A549 treated with ZK216348 at 1 μM for 4 hours (cell line): ENCODE data around the gene PATE4. TPM values are rescaled to one million over a fixed set of nuclear protein-coding genes. Genes with fewer than 3 reads are reported as not detected.

Experiments
- total RNA-seq: library from RNA; stranded (reverse); fragments of 200-300 nt; extraction: Qiagen RNA extraction; gene quantifications from 5 replicates; pipeline ENCODE4 v1.2.3, GENCODE V29; 2022; ENCODE audit warnings: low read depth

PATE4 gene
- not detected in 5 replicates for total RNA-seq

GRCh38 chr11:125833016-125833415 is at the start of gene PATE4:
TSS of gene PATE4 (plus strand) at chr11:125833316. CDS start at chr11:125833360, 44 bp downstream.

DNA sequence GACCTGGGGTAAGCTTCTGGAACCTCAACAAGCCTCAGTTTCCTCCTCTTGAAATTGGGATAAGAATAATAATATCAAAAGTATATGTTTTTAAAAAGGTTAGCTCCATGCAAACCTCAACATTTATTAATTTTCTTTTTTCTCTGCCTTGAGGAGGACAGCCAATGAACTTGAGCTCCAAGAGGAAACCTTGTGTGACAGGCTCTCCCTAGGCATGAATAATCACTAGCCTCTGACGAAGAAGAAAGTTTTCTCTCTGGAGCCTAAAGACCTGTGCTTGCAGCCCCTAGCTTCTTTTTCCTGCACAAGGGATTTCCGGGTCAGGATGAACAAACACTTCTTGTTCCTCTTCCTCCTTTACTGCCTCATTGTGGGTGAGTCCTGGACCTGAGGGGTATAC is 45.3 kb upstream of the PATE4 start, which contains the start of gene PATE3:
PATE3 (plus strand) TSS at position 301 of the 400 bp plus-strand sequence; CDS start at position 326, 25 bp downstream.

DNA sequence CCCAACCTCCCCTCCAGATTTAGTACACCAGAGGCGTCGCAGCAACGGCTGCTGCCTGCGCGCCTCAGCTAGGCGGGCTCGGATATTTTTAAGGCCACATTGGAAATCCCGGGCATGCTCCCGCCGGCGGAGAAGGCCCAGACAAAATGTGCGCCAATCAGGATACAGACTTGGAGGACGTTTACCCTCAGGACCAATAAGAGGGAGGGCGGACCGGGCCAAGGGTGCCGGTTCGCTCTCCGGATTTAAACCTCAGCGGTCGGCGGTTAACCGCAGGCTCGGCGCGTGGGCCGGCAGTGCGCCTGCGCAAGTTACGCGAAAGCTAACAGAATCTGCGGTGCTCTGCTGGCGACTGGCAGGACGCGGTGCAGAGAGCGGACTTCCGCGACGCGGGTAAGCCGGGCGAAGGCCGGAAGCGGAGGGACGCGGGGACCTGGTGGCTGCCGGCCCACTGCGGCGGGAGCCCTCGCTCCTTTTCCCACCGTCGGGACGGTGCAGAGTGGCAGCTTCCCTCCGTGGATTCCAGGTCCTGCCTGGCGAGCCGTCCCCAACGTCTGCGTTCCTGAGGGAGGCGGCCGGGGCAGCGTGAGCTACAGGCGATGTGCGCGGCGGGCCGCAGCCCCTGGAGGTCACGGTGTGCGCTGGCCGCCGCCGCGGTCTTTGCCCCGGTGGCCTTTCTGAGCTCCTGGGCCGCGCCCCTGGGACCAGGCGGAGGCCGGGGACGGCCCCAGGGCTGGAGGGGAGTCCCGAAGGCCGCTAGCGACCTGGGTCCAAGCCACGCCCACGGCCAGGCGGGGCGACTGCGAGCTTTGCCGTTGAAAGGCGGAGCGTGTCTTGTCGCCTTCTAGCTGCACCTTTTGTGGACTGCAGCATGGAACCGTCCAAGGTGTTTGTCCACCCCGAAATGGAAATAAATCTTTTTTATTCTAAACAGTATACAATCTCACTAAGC is 54.5 kb downstream of the PATE4 start, which contains the start of gene HYLS1:
HYLS1 (plus strand) TSS at position 296 of the 952 bp plus-strand sequence. CDS start 11,701 bp downstream, outside the sequence.

Other genes with a start within 250 kb of the PATE4 start
- gene STT3A, start 240.5 kb upstream of the PATE4 start, total RNA-seq: 90.4 to 119 TPM (median 103 TPM) in 5 replicates
- gene CHEK1, start 208.2 kb upstream of the PATE4 start, total RNA-seq: 26.0 to 35.3 TPM (median 29.8 TPM) in 5 replicates
- not detected in 5 replicates for gene ACRV1, start 152.5 kb upstream of the PATE4 start, total RNA-seq
- gene PATE1, start 87.0 kb upstream of the PATE4 start, total RNA-seq: not detected in 5 replicates
- 0.41 TPM in 1 of 5 replicates, not detected in the others for gene PATE2, start 54.5 kb upstream of the PATE4 start, total RNA-seq
- not detected in 5 replicates for gene PATE3, start 45.2 kb upstream of the PATE4 start, total RNA-seq
- 11.3 to 16.8 TPM (median 13.2 TPM) in 5 replicates for gene HYLS1, start 54.4 kb downstream of the PATE4 start, total RNA-seq
- gene PUS3, start 69.9 kb downstream of the PATE4 start, total RNA-seq: 5.7 to 17.5 TPM (median 8.3 TPM) in 5 replicates
- 0.17 TPM in 1 of 5 replicates, not detected in the others for gene DDX25, start 71.2 kb downstream of the PATE4 start, total RNA-seq
- not detected in 5 replicates for gene VSIG10L2, start 112.7 kb downstream of the PATE4 start, total RNA-seq
- 1.4 to 3.6 TPM (median 2.5 TPM) in 5 replicates for gene CDON, start 229.6 kb downstream of the PATE4 start, total RNA-seq